Immature natural killer cell (primary cell): Measurements from ENCODE around the gene SEMA3A. TPM values are rescaled to one million over a fixed set of nuclear protein-coding genes. Genes with fewer than 3 reads are reported as not detected.

ENCODE experiments used
- DNase-seq, 3 donors: peaks; one replicate each; pipeline ENCODE4 v3.0.0; 2022; ENCODE audit warnings: mixed read lengths in 1 of 3
- H3K27ac Mint-ChIP-seq, 6 donors: one replicate each; pipeline ENCODE4 v1.8.0; 2020; ENCODE audit warnings: mixed read lengths in 6 of 6, mild to moderate bottlenecking in 5 of 6, inconsistent platforms in 4 of 6, moderate library complexity in 3 of 6
- H3K27me3 Mint-ChIP-seq, 3 donors: one replicate each; pipeline ENCODE4 v1.8.0; 2020 to 2021; ENCODE audit warnings: low read depth in 3 of 3, mild to moderate bottlenecking in 3 of 3, mixed read lengths in 3 of 3, moderate library complexity in 3 of 3, inconsistent platforms in 1 of 3
- H3K36me3 Mint-ChIP-seq, 3 donors: one replicate each; pipeline ENCODE4 v1.8.0; 2020; ENCODE audit warnings: mixed read lengths in 3 of 3, inconsistent platforms in 2 of 3, mild to moderate bottlenecking in 2 of 3
- H3K4me1 Mint-ChIP-seq, 2 donors: one replicate each; pipeline ENCODE4 v1.8.0; 2020; ENCODE audit warnings: inconsistent platforms in 2 of 2, mild to moderate bottlenecking in 2 of 2, mixed read lengths in 2 of 2, moderate library complexity in 1 of 2
- H3K4me3 Mint-ChIP-seq, 5 donors: one replicate each; pipeline ENCODE4 v1.8.0; 2020; ENCODE audit warnings: mild to moderate bottlenecking in 5 of 5, mixed read lengths in 5 of 5, inconsistent platforms in 3 of 5, moderate library complexity in 3 of 5
- H3K9me3 Mint-ChIP-seq, 6 donors: one replicate each; pipeline ENCODE4 v1.8.0; 2020; ENCODE audit warnings: mild to moderate bottlenecking in 6 of 6, mixed read lengths in 6 of 6, inconsistent platforms in 4 of 6, moderate library complexity in 3 of 6
- polyA plus RNA-seq, 3 donors: library from polyadenylated mRNA; unstranded; fragments of 300-500 nt; fragmentation: Illumina TruSeq; gene quantifications; one replicate each; pipeline ENCODE4 v1.2.3, GENCODE V29; 2021

SEMA3A gene
- polyA plus RNA-seq, 3 donors from 2014 or later = 0.47 TPM; not detected in 2

DNA sequence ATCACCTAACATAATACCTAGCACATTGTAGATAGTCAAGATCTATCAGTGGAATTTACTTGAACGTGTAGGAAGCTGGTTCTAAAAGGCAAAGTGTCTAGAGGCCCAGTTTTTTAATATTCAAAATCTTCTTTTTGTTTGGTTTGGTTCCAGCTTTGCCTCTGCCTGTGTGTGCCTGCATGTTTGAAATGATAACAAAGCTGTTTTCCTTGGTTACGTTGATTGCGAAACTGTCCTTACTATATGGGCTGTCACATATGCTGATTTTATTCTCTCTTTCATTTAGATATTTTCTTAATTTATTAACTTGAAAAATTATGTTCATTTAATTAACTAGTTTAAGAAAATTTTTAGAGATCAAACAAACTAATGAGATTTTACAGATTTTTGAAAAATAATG lies 237.3 kb downstream of the SEMA3A start:
- H3K36me3 Mint-ChIP-seq = no peaks in the 10 kb centered on the region
- no peaks in the 10 kb centered on the region for H3K4me1 Mint-ChIP-seq
- no peak overlapping the region for H3K4me3 Mint-ChIP-seq
- no peak overlapping the region for H3K27ac Mint-ChIP-seq
- peaks cover 0 to 3% (median 0%) of the 10 kb centered on the region in 3 donors for H3K27me3 Mint-ChIP-seq
- DNase-seq = no peak
- peaks cover 0 to 30% (median 8%) of the 10 kb centered on the region in 6 donors for H3K9me3 Mint-ChIP-seq

GRCh38 chr7:83956104-83956503 lies 238.5 kb downstream of the SEMA3A start:
- Mint-ChIP-seq H3K4me1 (no peaks in the 10 kb centered on the region), H3K9me3 (peaks cover 0 to 39% (median 10%) of the 10 kb centered on the region in 6 donors), H3K4me3 (no peak overlapping the region), H3K27ac (no peak overlapping the region), H3K36me3 (no peaks in the 10 kb centered on the region), H3K27me3 (peaks cover 0 to 3% (median 0%) of the 10 kb centered on the region in 3 donors)
- DNase-seq = no peak

- H3K9me3 Mint-ChIP-seq = peaks cover 4 to 57% (median 5%) of the 10 kb centered on the region in 6 donors
- no peak for DNase-seq
- H3K27me3 Mint-ChIP-seq = peaks cover 0 to 7% (median 0%) of the 10 kb centered on the region in 3 donors
- no peaks in the 10 kb centered on the region for H3K36me3 Mint-ChIP-seq
- no peak overlapping the region for H3K4me3 Mint-ChIP-seq
- H3K27ac Mint-ChIP-seq = no peak overlapping the region
- no peaks in the 10 kb centered on the region for H3K4me1 Mint-ChIP-seq
Observed at GRCh38 chr7:83952236-83952635, 242.4 kb downstream of the SEMA3A start.

- peaks cover 0 to 6% (median 0%) of the 10 kb centered on the region in 3 donors for H3K27me3 Mint-ChIP-seq
- peaks cover 0 to 31% (median 4%) of the 10 kb centered on the region in 6 donors for H3K9me3 Mint-ChIP-seq
- no peak for DNase-seq
- no peaks in the 10 kb centered on the region for H3K36me3 Mint-ChIP-seq
- H3K4me1 Mint-ChIP-seq = no peaks in the 10 kb centered on the region
- no peak overlapping the region for H3K27ac Mint-ChIP-seq
- H3K4me3 Mint-ChIP-seq = no peak overlapping the region
Observed at GRCh38 chr7:83947260-83947659, 247.3 kb downstream of the SEMA3A start.

GRCh38 chr7:83946801-83947200 lies 247.8 kb downstream of the SEMA3A start:
- H3K4me3 Mint-ChIP-seq = no peak overlapping the region
- peaks cover 0 to 27% (median 4%) of the 10 kb centered on the region in 6 donors for H3K9me3 Mint-ChIP-seq
- H3K27me3 Mint-ChIP-seq = peaks cover 0 to 6% (median 0%) of the 10 kb centered on the region in 3 donors
- no peaks in the 10 kb centered on the region for H3K36me3 Mint-ChIP-seq
- H3K4me1 Mint-ChIP-seq = no peaks in the 10 kb centered on the region
- DNase-seq = no peak
- no peak overlapping the region for H3K27ac Mint-ChIP-seq

- DNase-seq = no peak
- no peaks in the 10 kb centered on the region for H3K4me1 Mint-ChIP-seq
- no peak overlapping the region for H3K4me3 Mint-ChIP-seq
- no peaks in the 10 kb centered on the region for H3K36me3 Mint-ChIP-seq
- H3K27ac Mint-ChIP-seq = no peak overlapping the region
- peaks cover 0 to 29% (median 4%) of the 10 kb centered on the region in 6 donors for H3K9me3 Mint-ChIP-seq
- peaks cover 0 to under 1% (median 0%) of the 10 kb centered on the region in 3 donors for H3K27me3 Mint-ChIP-seq
Observed at GRCh38 chr7:83941300-83941699, 253.3 kb downstream of the SEMA3A start.

- Mint-ChIP-seq H3K9me3 (peaks cover 0 to 34% (median 4%) of the 10 kb centered on the region in 6 donors), H3K27me3 (peaks cover 0 to 4% (median 1%) of the 10 kb centered on the region in 3 donors), H3K27ac (no peak overlapping the region), H3K4me3 (no peak overlapping the region), H3K36me3 (no peaks in the 10 kb centered on the region), H3K4me1 (no peaks in the 10 kb centered on the region)
- DNase-seq = no peak
Observed at GRCh38 chr7:83937930-83938329, 256.7 kb downstream of the SEMA3A start.

- H3K27ac Mint-ChIP-seq = no peak overlapping the region
- peak in 2 of 3 donors; percentile 1 to 27 for DNase-seq
- no peak overlapping the region for H3K4me3 Mint-ChIP-seq
- H3K36me3 Mint-ChIP-seq = no peaks in the 10 kb centered on the region
- H3K4me1 Mint-ChIP-seq = no peaks in the 10 kb centered on the region
- H3K9me3 Mint-ChIP-seq = peaks cover 0 to 32% (median 4%) of the 10 kb centered on the region in 6 donors
- H3K27me3 Mint-ChIP-seq = peaks cover 0 to 4% (median 1%) of the 10 kb centered on the region in 3 donors
Observed at GRCh38 chr7:83936056-83936708, 258.4 kb downstream of the SEMA3A start.

DNA sequence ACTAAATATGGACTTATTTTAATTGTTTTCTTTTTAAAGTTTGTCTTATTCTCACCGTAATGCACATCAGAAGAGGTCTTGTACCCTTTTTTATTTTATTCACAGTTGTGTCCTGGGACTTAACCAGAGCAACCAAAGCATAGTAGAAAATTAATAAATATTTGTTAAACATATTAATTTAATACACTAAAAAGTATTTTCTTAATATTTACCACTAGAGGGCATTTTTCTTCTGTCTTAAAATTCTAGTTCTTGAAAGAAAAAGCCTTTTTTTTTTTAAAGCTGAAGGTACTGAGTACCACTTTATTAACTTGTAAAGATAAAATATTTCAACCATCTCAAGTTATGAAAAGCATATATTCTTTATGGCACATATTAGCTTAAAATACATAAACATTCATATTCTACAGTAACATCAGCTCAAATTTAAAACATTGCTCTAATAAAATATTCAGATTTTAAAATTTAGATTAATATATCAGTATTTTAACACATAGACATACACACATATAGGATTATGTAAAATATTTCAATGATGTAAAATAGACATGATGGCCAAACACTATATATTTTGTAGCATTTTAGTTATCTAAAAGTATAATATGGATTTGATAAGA lies 260.4 kb downstream of the SEMA3A start:
- H3K27ac Mint-ChIP-seq = no peak overlapping the region
- peaks cover 0 to 37% (median 4%) of the 10 kb centered on the region in 6 donors for H3K9me3 Mint-ChIP-seq
- H3K4me3 Mint-ChIP-seq = no peak overlapping the region
- peaks cover 0 to 4% (median 1%) of the 10 kb centered on the region in 3 donors for H3K27me3 Mint-ChIP-seq
- no peaks in the 10 kb centered on the region for H3K4me1 Mint-ChIP-seq
- no peak for DNase-seq
- no peaks in the 10 kb centered on the region for H3K36me3 Mint-ChIP-seq

DNA sequence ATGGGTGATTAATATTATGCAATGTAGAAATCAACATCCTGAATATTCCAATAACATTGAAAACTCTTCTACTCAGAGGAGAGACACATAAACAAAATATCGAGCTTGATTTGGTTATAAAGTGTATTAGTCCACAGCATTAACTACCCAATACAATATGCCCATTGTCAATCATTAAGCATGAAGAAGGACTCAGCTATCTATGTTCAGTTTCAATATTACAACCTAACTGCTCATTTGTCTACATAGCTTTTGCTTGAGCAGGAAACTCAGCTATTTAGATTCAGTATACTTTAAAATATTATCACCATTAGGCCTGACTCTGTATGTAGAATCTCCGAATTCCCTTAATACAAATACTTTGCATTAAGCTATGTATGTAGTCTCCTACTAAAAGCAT lies 262.6 kb downstream of the SEMA3A start:
- Mint-ChIP-seq H3K4me3 (no peak overlapping the region), H3K4me1 (no peaks in the 10 kb centered on the region), H3K27me3 (peaks cover 0 to 4% (median 1%) of the 10 kb centered on the region in 3 donors), H3K36me3 (no peaks in the 10 kb centered on the region), H3K9me3 (peaks cover 0 to 34% (median 3%) of the 10 kb centered on the region in 6 donors), H3K27ac (no peak overlapping the region)
- no peak for DNase-seq

- peaks cover 0 to 4% (median 1%) of the 10 kb centered on the region in 3 donors for H3K27me3 Mint-ChIP-seq
- DNase-seq = no peak
- peaks cover 0 to 23% (median 2%) of the 10 kb centered on the region in 6 donors for H3K9me3 Mint-ChIP-seq
- no peak overlapping the region for H3K27ac Mint-ChIP-seq
- H3K4me1 Mint-ChIP-seq = no peaks in the 10 kb centered on the region
- H3K4me3 Mint-ChIP-seq = no peak overlapping the region
- no peaks in the 10 kb centered on the region for H3K36me3 Mint-ChIP-seq
Observed at GRCh38 chr7:83930262-83930661, 264.3 kb downstream of the SEMA3A start.

- Mint-ChIP-seq H3K27ac (no peak overlapping the region), H3K4me1 (no peaks in the 10 kb centered on the region), H3K36me3 (no peaks in the 10 kb centered on the region), H3K4me3 (no peak overlapping the region), H3K27me3 (no peaks in the 10 kb centered on the region), H3K9me3 (peaks cover 0 to 24% (median 0%) of the 10 kb centered on the region in 6 donors)
- DNase-seq = no peak
Observed at GRCh38 chr7:83925860-83926259, 268.7 kb downstream of the SEMA3A start.

- Mint-ChIP-seq H3K4me1 (no peaks in the 10 kb centered on the region), H3K4me3 (no peak overlapping the region), H3K27me3 (no peaks in the 10 kb centered on the region), H3K36me3 (peaks cover 0 to 3% (median 0%) of the 10 kb centered on the region in 3 donors), H3K9me3 (peaks cover 0 to 26% (median 6%) of the 10 kb centered on the region in 6 donors), H3K27ac (no peak overlapping the region)
- no peak for DNase-seq
Observed at GRCh38 chr7:83921941-83922607, 272.5 kb downstream of the SEMA3A start.
